K562 treated with DMSO at 1 percent for 24 hours (cell line): ENCODE data around the gene PRSS36. TPM values are rescaled to one million over a fixed set of nuclear protein-coding genes. Genes with fewer than 3 reads are reported as not detected.

Experiments used
- total RNA-seq: library from RNA; unstranded; fragments of 300-600 nt; gene quantifications from 2 replicates; pipeline ENCODE4 v1.2.3, GENCODE V29; 2022; ENCODE audit warnings: low read depth; ENCODE audit not compliant: insufficient read depth

Gene PRSS36
- total RNA-seq: 0.45 TPM in 1 of 2 replicates, not detected in the other

GRCh38 chr16:31149894-31150890, at the start of gene PRSS36:
TSS of gene PRSS36 (minus strand) at chr16:31150066. CDS start at chr16:31150035, 31 bp downstream.

GRCh38 chr16:31179747-31180459, 30.0 kb upstream of the PRSS36 start, which contains the start of gene FUS:
TSS of gene FUS (plus strand) at chr16:31180139. CDS start at chr16:31180215, 76 bp downstream.

GRCh38 chr16:31135535-31136286, 14.2 kb downstream of the PRSS36 start, which contains the start of gene PRSS8:
TSS of gene PRSS8 (minus strand) at chr16:31135727. CDS start at chr16:31135498, 229 bp downstream.

GRCh38 chr16:31117384-31118222, 32.3 kb downstream of the PRSS36 start, which contains the start of gene KAT8:
TSS of gene KAT8 (plus strand) at chr16:31117664. CDS start at chr16:31117682, 18 bp downstream.

GRCh38 chr16:31108035-31108793, 41.7 kb downstream of the PRSS36 start, which contains the start of gene BCKDK:
TSS of gene BCKDK (plus strand) at chr16:31108386. CDS start at chr16:31109224, 838 bp downstream.

GRCh38 chr16:31094424-31095120, 55.3 kb downstream of the PRSS36 start, which contains the start of gene VKORC1:
TSS of gene VKORC1 (minus strand) at chr16:31094797. CDS start at chr16:31094729, 68 bp downstream.

Other genes starting within 250 kb of the PRSS36 start
- 30.5 TPM in 2 replicates for gene FBXL19, start 226.5 kb downstream of the PRSS36 start, total RNA-seq
- 86.5 and 97.3 TPM in 2 replicates for gene ORAI3, start 201.0 kb downstream of the PRSS36 start, total RNA-seq
- gene SETD1A, start 192.3 kb downstream of the PRSS36 start, total RNA-seq: 21.2 and 22.6 TPM in 2 replicates
- gene HSD3B7, start 164.9 kb downstream of the PRSS36 start, total RNA-seq: 41.6 and 42.7 TPM in 2 replicates
- gene STX1B, start 139.4 kb downstream of the PRSS36 start, total RNA-seq: 0.65 and 0.82 TPM in 2 replicates
- gene STX4, start 116.5 kb downstream of the PRSS36 start, total RNA-seq: 48.7 and 57.8 TPM in 2 replicates
- 20.7 and 21.1 TPM in 2 replicates for gene ZNF668, start 75.8 kb downstream of the PRSS36 start, total RNA-seq
- gene ZNF646, start 75.6 kb downstream of the PRSS36 start, total RNA-seq: 20.6 and 23.7 TPM in 2 replicates
- gene PRSS53, start 61.1 kb downstream of the PRSS36 start, total RNA-seq: 3.0 and 3.1 TPM in 2 replicates
- 203 and 206 TPM in 2 replicates for gene VKORC1, start 55.3 kb downstream of the PRSS36 start, total RNA-seq
- gene BCKDK, start 41.7 kb downstream of the PRSS36 start, total RNA-seq: 57.1 and 65.5 TPM in 2 replicates
- gene KAT8, start 32.4 kb downstream of the PRSS36 start, total RNA-seq: 76.8 and 93.8 TPM in 2 replicates
- gene PRSS8, start 14.3 kb downstream of the PRSS36 start, total RNA-seq: 56.3 and 61.3 TPM in 2 replicates
- 211 and 283 TPM in 2 replicates for gene FUS, start 30.1 kb upstream of the PRSS36 start, total RNA-seq
- gene PYCARD, start 52.7 kb upstream of the PRSS36 start, total RNA-seq: 91.6 and 93.5 TPM in 2 replicates
- 0.02 TPM in 1 of 2 replicates, not detected in the other for gene TRIM72, start 64.1 kb upstream of the PRSS36 start, total RNA-seq
- gene PYDC1, start 67.1 kb upstream of the PRSS36 start, total RNA-seq: not detected in 2 replicates
- 3.6 and 5.1 TPM in 2 replicates for gene ITGAM, start 109.9 kb upstream of the PRSS36 start, total RNA-seq
- gene ITGAX, start 205.1 kb upstream of the PRSS36 start, total RNA-seq: 0.44 and 0.50 TPM in 2 replicates
- gene ITGAD, start 243.3 kb upstream of the PRSS36 start, total RNA-seq: not detected in 2 replicates